BE2C (cell line): ENCODE measurements around the gene OSMR.
"Not testable (repeated sequence)": the region's sequence is repeated elsewhere in the genome, so short reads cannot be mapped to it uniquely, and the experiment has no call there.

ENCODE experiments used
- DNase-seq: peaks from one replicate; pipeline ENCODE4 v3.0.0-alpha.2; 2020
- H3K27me3 ChIP-seq: fragments of 250-450 bp; sonication (Bioruptor Pico); 2 replicates; pipeline ENCODE4 v1.5.1; 2020; ENCODE audit warnings: mild to moderate bottlenecking
- H3K36me3 ChIP-seq: fragments of 250-450 bp; sonication (Bioruptor Pico); 2 replicates; pipeline ENCODE4 v1.5.1; 2020; ENCODE audit warnings: mild to moderate bottlenecking
- H3K4me1 ChIP-seq: fragments of 250-450 bp; sonication (Bioruptor Pico); 2 replicates; pipeline ENCODE4 v1.5.1; 2020
- H3K4me3 ChIP-seq: 2 replicates; pipeline ENCODE4 v1.5.1; 2011; ENCODE audit warnings: low read depth, low read length
- H3K9me3 ChIP-seq: fragments of 250-450 bp; sonication (Bioruptor Pico); 2 replicates; pipeline ENCODE4 v1.5.1; 2020
- TF ChIP-seq, protein P1 (sequence below): IDR thresholded peaks from 2 replicates; pipeline ENCODE4 v1.5.1; 2012; ENCODE audit warnings: mild to moderate bottlenecking, low read depth, low read length

OSMR gene

DNA sequence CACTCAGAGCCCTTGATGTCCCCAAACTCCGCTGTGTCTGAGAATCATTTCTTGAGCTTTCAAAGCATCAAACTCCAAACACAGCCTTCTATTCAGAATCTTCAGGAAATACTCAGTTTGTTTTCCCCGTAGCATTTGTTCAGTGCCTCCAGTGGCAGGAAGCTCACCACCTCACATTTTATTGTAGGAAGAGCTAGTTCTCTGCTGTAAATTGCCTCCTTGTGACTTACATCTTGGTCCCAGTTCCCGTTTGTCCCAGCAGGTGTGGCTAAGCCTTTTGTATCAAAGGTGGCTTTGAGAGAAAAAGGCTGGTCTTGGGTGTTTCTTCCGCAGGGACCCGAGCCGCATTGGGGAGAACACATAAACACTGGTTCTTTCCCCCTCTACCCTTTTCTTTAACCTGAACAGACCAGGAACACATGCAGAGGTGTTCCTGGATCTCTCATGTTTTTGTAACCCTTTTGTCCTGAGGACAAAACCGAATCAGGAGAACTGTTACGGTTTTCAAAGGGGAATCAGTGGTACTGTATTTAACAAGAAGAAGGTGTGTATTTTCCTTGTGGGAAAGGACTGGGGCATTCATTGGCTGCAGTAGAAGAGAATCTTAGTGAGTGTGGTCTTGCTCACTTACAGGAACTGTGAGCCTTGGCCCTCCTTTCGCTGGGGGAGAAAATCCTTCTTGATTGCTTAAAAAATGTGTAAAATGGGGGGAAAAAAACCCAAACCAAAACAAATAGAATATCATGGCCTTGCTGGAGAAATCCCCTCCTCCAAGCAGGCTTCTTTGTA is 1.9 kb downstream of the OSMR start:
- H3K4me3 ChIP-seq, result no peak overlapping the region
- TF ChIP-seq, protein P1, sequence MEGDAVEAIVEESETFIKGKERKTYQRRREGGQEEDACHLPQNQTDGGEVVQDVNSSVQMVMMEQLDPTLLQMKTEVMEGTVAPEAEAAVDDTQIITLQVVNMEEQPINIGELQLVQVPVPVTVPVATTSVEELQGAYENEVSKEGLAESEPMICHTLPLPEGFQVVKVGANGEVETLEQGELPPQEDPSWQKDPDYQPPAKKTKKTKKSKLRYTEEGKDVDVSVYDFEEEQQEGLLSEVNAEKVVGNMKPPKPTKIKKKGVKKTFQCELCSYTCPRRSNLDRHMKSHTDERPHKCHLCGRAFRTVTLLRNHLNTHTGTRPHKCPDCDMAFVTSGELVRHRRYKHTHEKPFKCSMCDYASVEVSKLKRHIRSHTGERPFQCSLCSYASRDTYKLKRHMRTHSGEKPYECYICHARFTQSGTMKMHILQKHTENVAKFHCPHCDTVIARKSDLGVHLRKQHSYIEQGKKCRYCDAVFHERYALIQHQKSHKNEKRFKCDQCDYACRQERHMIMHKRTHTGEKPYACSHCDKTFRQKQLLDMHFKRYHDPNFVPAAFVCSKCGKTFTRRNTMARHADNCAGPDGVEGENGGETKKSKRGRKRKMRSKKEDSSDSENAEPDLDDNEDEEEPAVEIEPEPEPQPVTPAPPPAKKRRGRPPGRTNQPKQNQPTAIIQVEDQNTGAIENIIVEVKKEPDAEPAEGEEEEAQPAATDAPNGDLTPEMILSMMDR, result no peak
- DNase-seq, result no peak

DNA sequence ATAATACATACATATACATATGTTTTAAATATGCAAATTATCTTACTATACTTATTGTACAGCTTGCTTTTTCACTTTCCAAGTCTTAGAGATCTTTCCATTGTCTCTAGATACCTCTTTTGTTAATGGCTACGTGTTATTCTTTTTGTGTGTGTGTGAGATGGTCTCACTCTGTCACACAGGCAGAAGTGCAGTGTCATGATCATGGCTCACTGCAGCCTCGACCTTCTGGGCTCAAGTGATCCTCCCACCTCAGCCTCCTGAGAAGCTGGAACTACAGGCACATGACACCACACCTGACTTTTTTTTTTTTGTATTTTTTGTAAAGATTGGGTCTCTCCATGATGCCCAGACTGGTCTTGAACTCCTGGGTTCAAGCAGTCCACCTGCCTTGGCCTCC is 2.8 kb downstream of the OSMR start:
- Histone ChIP-seq H3K4me3 (no peak overlapping the region), H3K36me3 (no peaks in the 10 kb centered on the region), H3K27me3 (peaks cover 57% of the 10 kb centered on the region), H3K9me3 (no peaks in the 10 kb centered on the region), H3K4me1 (no peaks in the 10 kb centered on the region)
- DNase-seq, result no peak
- TF ChIP-seq, protein P1, result no peak

More for the DNA sequence above, 1.9 kb downstream of the OSMR start:
- no peaks in the 10 kb centered on the region for H3K36me3 ChIP-seq
- no peaks in the 10 kb centered on the region for H3K9me3 ChIP-seq
- H3K4me1 ChIP-seq, result no peaks in the 10 kb centered on the region
- H3K27me3 ChIP-seq, result peaks cover 58% of the 10 kb centered on the region

DNA sequence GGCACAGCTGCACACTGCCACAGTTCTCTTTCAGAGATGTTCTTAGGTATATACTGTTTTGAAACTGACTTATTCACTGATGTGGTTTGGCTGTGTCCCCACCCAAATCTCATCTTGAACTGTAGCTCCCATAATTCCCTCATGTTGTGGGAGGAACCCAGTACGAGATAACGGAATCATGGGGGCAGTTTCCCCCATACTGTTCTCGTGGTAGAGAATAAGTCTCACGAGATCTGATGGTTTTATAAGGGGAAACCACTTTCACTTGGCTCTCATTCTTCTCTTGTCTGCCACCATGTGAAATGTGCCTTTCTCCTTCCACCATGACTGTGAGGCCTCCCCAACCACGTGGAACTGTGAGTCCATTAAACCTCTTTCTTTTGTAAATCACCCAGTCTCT is 5.8 kb downstream of the OSMR start:
- H3K9me3 ChIP-seq, H3K4me3 ChIP-seq, DNase-seq, H3K36me3 ChIP-seq, H3K4me1 ChIP-seq: not testable (repeated sequence)
- peaks cover 35% of the 10 kb centered on the region for H3K27me3 ChIP-seq

DNA sequence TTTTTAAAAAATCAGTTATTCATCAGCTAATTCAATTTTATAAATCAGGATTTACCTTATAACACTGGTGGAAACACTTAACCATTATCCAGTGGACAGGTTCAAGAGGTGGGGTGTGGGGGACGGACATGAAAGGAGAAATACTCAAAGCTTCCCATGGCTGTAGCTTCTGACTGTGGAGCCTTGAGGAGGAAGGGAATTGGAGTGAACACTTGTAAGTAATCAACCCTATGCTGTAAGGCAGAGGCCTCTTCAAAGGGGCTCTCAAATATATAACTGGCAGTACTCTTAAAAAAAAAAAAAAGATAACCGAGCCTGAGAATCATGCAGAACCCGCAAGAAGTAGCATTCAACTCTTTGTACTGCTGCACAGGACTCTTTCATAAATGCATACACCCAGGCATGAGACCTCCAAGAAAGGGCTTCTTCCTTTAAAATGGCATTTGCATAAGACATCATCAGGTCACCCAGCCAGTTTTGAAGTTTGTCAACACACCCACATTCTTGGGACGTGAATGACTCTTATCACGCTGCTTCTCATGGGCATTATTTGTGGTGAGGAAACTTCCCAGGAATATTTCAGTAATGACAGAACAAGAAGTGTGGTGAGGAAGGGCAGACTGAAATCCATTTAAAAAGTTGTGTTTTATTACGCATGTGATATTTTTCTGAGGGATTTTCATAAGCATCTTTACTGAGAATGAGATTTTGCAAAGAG is 8.1 kb downstream of the OSMR start:
- DNase-seq, result no peak
- H3K4me1 ChIP-seq, result no peaks in the 10 kb centered on the region
- H3K4me3 ChIP-seq, result no peak overlapping the region
- peaks cover 19% of the 10 kb centered on the region for H3K27me3 ChIP-seq
- TF ChIP-seq, protein P1, result no peak
- no peaks in the 10 kb centered on the region for H3K9me3 ChIP-seq
- H3K36me3 ChIP-seq, result no peaks in the 10 kb centered on the region

DNA sequence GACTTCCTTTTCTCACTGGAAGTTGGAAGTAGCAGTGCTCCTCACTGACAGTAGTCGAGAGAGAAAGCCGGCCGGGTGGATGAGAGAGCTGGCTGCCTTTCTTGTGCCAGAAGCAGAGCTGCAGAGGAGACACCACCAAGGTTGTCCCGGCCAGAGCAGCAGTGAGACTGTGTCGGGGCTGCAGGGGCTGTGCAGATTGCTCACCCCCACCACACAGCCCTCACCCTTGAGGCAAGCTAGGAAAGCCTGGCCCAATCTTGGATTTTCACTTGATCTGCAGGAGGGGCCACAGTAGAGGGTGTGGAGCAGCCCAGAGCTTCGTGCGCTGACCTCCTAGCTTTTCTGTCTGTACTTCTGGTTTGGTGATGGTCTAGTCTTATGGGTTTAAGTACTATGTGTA is 9.1 kb downstream of the OSMR start:
- no peaks in the 10 kb centered on the region for H3K9me3 ChIP-seq
- no peak for DNase-seq
- H3K27me3 ChIP-seq, result peaks cover 14% of the 10 kb centered on the region
- TF ChIP-seq, protein P1, result no peak
- H3K4me3 ChIP-seq, result no peak overlapping the region
- H3K4me1 ChIP-seq, result no peaks in the 10 kb centered on the region
- H3K36me3 ChIP-seq, result no peaks in the 10 kb centered on the region

DNA sequence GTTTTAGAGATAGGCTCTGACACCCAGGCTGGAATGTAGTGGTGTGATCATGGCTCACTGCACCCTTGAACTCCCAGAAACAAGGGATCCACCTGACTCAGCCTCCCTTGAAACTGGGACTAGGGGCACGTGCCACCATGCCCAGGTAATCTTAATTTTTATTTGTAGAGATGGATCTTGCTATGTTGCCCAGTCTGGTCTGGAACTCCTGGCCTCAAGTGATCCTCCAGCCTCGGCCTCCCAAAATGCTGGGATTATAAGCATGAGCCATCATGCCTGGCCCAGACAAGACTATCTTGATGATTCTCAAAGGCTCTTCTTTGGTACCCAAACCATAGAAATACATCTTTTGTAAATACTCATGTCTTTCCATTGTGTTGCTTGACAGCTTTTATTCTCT is 10.8 kb downstream of the OSMR start:
- TF ChIP-seq, protein P1, result no peak
- no peaks in the 10 kb centered on the region for H3K9me3 ChIP-seq
- no peaks in the 10 kb centered on the region for H3K4me1 ChIP-seq

More for the DNA sequence above, 10.8 kb downstream of the OSMR start:
- Histone ChIP-seq H3K27me3 (peaks cover 7% of the 10 kb centered on the region), H3K36me3 (no peaks in the 10 kb centered on the region), H3K4me3 (no peak overlapping the region)
- no peak for DNase-seq
